HCT116 (cell line): ENCODE results near the gene FBH1. TPM values are rescaled to one million over a fixed set of nuclear protein-coding genes. Genes with fewer than 3 reads are reported as not detected.

Experiments
- ATAC-seq: fragments of 200-7000 bp; cut with Tn5 transposase; 2 replicates; pipeline ENCODE4 v1.9.1; 2020; ENCODE audit warnings: mild to moderate bottlenecking, moderate library complexity
- BruUV-seq: library from RNA; stranded (reverse); fragments of 400-500 nt; replicated peaks from 2 replicates; lab custom pipeline; 2021; lab: Mats Ljungman, UMichigan
- CTCF ChIA-PET: fragments of 300-600 bp; sonication (Branson Sonifier 250); formaldehyde crosslinking; loops from one replicate; lab custom pipeline; 2021; ENCODE audit warnings: antibody characterized with exemption; lab: Charles Lee
- POLR2A ChIA-PET: fragments of 300-600, 350-600 bp; sonication (Branson Sonifier 250); formaldehyde crosslinking; loops from one replicate; lab custom pipeline; 2021; ENCODE audit warnings: antibody characterized with exemption; lab: Charles Lee
- RAD21 ChIA-PET, 2 experiments: fragments of 300-600 bp; sonication (Branson Sonifier 250); formaldehyde crosslinking; loops; one replicate each; lab custom pipeline; 2023; ENCODE audit warnings: low total read pairs in 2 of 2; ENCODE audit not compliant: uncharacterized antibody in 2 of 2, unreplicated experiment in 2 of 2, low non-redundant PET in 1 of 2; lab: Charles Lee
- DNase-seq: peaks from one replicate; pipeline ENCODE4 v3.0.0-alpha.2; 2010; ENCODE audit warnings: low read depth, low spot score
- H2AFZ ChIP-seq: fragments of 200-600 bp; shearing (Covaris generic), sonication (generic); 2 replicates; pipeline ENCODE4 v1.6.1; 2017; ENCODE audit warnings: low read depth, mixed run types, mixed read lengths, antibody characterized with exemption, low read length; ENCODE audit not compliant: poor library complexity, severe bottlenecking
- H3K27ac ChIP-seq: 2 replicates; pipeline ENCODE4 v1.5.1; 2012; ENCODE audit warnings: low read depth, low read length
- H3K27me3 ChIP-seq: fragments of 200-600 bp; sonication (generic); 2 replicates; pipeline ENCODE4 v1.6.1; 2016; ENCODE audit warnings: mixed run types, low read length, mixed read lengths; ENCODE audit not compliant: insufficient read depth
- H3K36me3 ChIP-seq, 2 experiments: fragments of 200-500 bp in 1 of 2; fragments of 200-600 bp in 1 of 2; sonication (Bioruptor generic) in 1 of 2; sonication (generic) in 1 of 2; 2 replicates each; pipeline versions ENCODE4 v1.5.1 to v1.6.1; 2014 to 2016; ENCODE audit warnings: low read length in 2 of 2, inconsistent platforms in 1 of 2, mixed read lengths in 1 of 2, mixed run types in 1 of 2; ENCODE audit not compliant: insufficient read depth in 2 of 2, control insufficient read depth in 1 of 2
- H3K4me1 ChIP-seq, 2 experiments: fragments of 200-600 bp in 1 of 2; sonication (generic) in 1 of 2; 2 replicates each; pipeline versions ENCODE4 v1.5.1 to v1.6.1; 2012 to 2017; ENCODE audit warnings: low read length in 2 of 2, inconsistent platforms in 1 of 2, mild to moderate bottlenecking in 1 of 2, mixed read lengths in 1 of 2, mixed run types in 1 of 2, moderate library complexity in 1 of 2; ENCODE audit not compliant: insufficient read depth in 2 of 2, control insufficient read depth in 1 of 2
- H3K4me2 ChIP-seq: fragments of 200-600 bp; sonication (generic); 2 replicates; pipeline ENCODE4 v1.6.1; 2017; ENCODE audit warnings: mixed run types, low read length, mixed read lengths
- H3K4me3 ChIP-seq, 2 experiments: fragments of 200-600 bp in 1 of 2; sonication (generic) in 1 of 2; replicated peaks in 1 of 2; 2 replicates each; pipeline ENCODE4 v1.5.1; 2011 to 2016; ENCODE audit warnings: low read length in 2 of 2, control low read depth in 1 of 2, low read depth in 1 of 2, mild to moderate bottlenecking in 1 of 2, mixed read lengths in 1 of 2, mixed run types in 1 of 2
- H3K79me2 ChIP-seq: fragments of 200-600 bp; sonication (generic); 2 replicates; pipeline ENCODE4 v1.6.1; 2017; ENCODE audit warnings: mild to moderate bottlenecking, mixed run types, low read length, moderate library complexity, mixed read lengths; ENCODE audit not compliant: insufficient read depth
- H3K9ac ChIP-seq: fragments of 200-600 bp; sonication (generic); 2 replicates; pipeline ENCODE4 v1.6.1; 2016; ENCODE audit warnings: low read length, mixed read lengths
- H3K9me2 ChIP-seq: fragments of 200-600 bp; sonication (generic), shearing (Covaris generic); 2 replicates; pipeline ENCODE4 v1.6.1; 2017; ENCODE audit warnings: mixed run types, mild to moderate bottlenecking, moderate library complexity; ENCODE audit not compliant: insufficient read depth
- H3K9me3 ChIP-seq, 2 experiments: fragments of 200-500 bp in 1 of 2; fragments of 200-600 bp in 1 of 2; sonication (Bioruptor generic) in 1 of 2; sonication (generic) in 1 of 2; 2 replicates each; pipeline ENCODE4 v1.6.1; 2014 to 2017; ENCODE audit warnings: low read length in 2 of 2, mixed read lengths in 2 of 2, inconsistent platforms in 1 of 2, low read depth in 1 of 2, mild to moderate bottlenecking in 1 of 2, mixed run types in 1 of 2, moderate library complexity in 1 of 2; ENCODE audit not compliant: control insufficient read depth in 1 of 2, insufficient read depth in 1 of 2
- H4K20me1 ChIP-seq: fragments of 200-600 bp; sonication (generic), shearing (Covaris generic); 2 replicates; pipeline ENCODE4 v1.6.1; 2017; ENCODE audit warnings: mixed run types, mild to moderate bottlenecking, moderate library complexity; ENCODE audit not compliant: insufficient read depth
- EGR1 ChIP-seq: IDR thresholded peaks from 2 replicates; pipeline ENCODE4 v1.6.1; 2012; ENCODE audit warnings: low read depth
- ELF1 ChIP-seq: IDR thresholded peaks from 2 replicates; pipeline ENCODE4 v1.6.1; 2012; ENCODE audit warnings: low read depth, borderline replicate concordance
- EZH2phosphoT487 ChIP-seq: fragments of 200-600 bp; IDR thresholded peaks from 2 replicates; pipeline ENCODE4 v1.6.1; 2018; ENCODE audit warnings: antibody characterized with exemption, borderline replicate concordance
- POLR2A ChIP-seq: IDR thresholded peaks from 2 replicates; pipeline ENCODE4 v1.7.0; 2011; ENCODE audit warnings: borderline replicate concordance; ENCODE audit not compliant: insufficient read depth, insufficient read length; ENCODE audit errors: extremely low read depth
- POLR2AphosphoS5 ChIP-seq: IDR thresholded peaks from 2 replicates; pipeline ENCODE4 v1.6.1; 2011; ENCODE audit warnings: mild to moderate bottlenecking, low read depth, low read length, moderate library complexity
- SP1 ChIP-seq: IDR thresholded peaks from 2 replicates; pipeline ENCODE4 v1.6.1; 2012; ENCODE audit warnings: low read depth
- SRF ChIP-seq: IDR thresholded peaks from 2 replicates; pipeline ENCODE4 v1.6.1; 2012; ENCODE audit warnings: low read depth
- YY1 ChIP-seq: IDR thresholded peaks from 2 replicates; pipeline ENCODE4 v1.6.1; 2011; ENCODE audit warnings: low read length, low read depth, moderate library complexity, mild to moderate bottlenecking; ENCODE audit not compliant: insufficient replicate concordance; ENCODE audit errors: extremely low read depth
- ZFX ChIP-seq: fragments of 450-650 bp; IDR thresholded peaks from 2 replicates; pipeline ENCODE4 v1.6.1; 2017
- intact Hi-C: fragments of 100-400 bp; cut with micrococcal nuclease; formaldehyde crosslinking; loops from 2 replicates; pipeline ENCODE4 v1.10.0; 2022
- total RNA-seq: library from RNA; stranded (reverse); gene quantifications from one replicate; pipeline ENCODE4 v1.2.1, GENCODE V29; 2021; ENCODE audit not compliant: unreplicated experiment
- TF ChIP-seq, protein P1 (sequence below): IDR thresholded peaks from 2 replicates; pipeline ENCODE4 v1.6.1; 2011; ENCODE audit warnings: mild to moderate bottlenecking, low read length, moderate library complexity; ENCODE audit not compliant: insufficient replicate concordance; ENCODE audit errors: extremely low read depth
- TF ChIP-seq, protein P2 (sequence below): IDR thresholded peaks from 2 replicates; pipeline ENCODE4 v1.6.1; 2012; ENCODE audit warnings: low read depth
- TF ChIP-seq, protein P3 (sequence below): IDR thresholded peaks from 2 replicates; pipeline ENCODE4 v1.6.1; 2012
- TF ChIP-seq, protein P4 (sequence below), 3 experiments: fragments of 200-600 bp in 1 of 3; sonication (generic) in 1 of 3; IDR thresholded peaks in 2 of 3; conservative IDR thresholded peaks in 1 of 3; 2 replicates each; pipeline ENCODE4 v1.5.1; 2012 to 2017; ENCODE audit warnings: low read depth in 2 of 3, low read length in 2 of 3, antibody characterized with exemption in 1 of 3, borderline replicate concordance in 1 of 3, control low read depth in 1 of 3, mild to moderate bottlenecking in 1 of 3, mixed read lengths in 1 of 3, mixed run types in 1 of 3, moderate library complexity in 1 of 3; ENCODE audit not compliant: insufficient read depth in 1 of 3
- TF ChIP-seq, protein P5 (sequence below): IDR thresholded peaks from 2 replicates; pipeline ENCODE4 v1.6.1; 2012

The FBH1 gene
- total RNA-seq, 1 experiment from 2014 or later, result 70.2 TPM

DNA sequence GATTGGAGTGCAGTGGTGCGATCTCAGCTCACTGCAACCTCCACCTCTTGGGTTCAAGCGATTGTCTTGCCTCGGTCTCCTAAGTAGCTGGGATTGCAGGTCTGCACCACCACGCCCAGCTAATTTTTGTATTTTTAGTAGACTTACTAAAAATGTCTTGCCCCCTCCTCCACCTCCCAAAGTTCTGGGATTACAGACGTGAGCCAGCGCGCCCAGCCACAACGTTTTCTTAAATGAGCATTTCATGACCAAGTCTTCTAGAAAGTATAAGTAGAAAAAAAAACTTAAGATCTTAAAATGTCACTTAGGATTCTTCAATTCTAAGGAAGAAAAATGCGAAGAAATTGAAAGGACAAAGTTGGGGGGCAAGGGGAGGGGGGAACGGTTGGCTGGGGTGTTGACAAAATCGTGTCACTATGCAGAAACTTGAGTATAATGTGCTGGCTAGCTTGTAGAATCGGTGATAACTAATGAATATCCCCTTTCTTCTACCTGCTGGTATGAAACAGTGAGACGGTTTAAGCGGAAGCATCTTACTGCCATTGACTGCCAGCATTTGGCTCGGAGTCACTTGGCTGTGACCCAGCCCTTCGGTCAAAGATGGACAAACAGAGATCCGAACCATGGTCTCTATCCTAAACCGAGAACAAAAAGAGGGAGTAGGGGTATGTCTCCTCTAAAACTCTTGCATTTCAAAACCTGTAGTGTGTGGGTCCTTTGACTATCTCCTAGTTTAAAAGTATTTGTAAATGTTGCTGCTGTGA is 12.7 kb downstream of the FBH1 start:
- Histone ChIP-seq H3K27me3 (no peaks in the 10 kb centered on the region), H3K4me1 (no peaks in the 10 kb centered on the region), H3K36me3 (peaks cover 0 to 5% of the 10 kb centered on the region in 2 experiments; a peak in 2 of 4 replicates), H3K4me3 (no peak overlapping the region), H3K79me2 (no peaks in the 10 kb centered on the region; the same call in 1 of the 2 replicates), H3K9me2 (no peaks in the 10 kb centered on the region), H3K4me2 (no peak overlapping the region), H2AFZ (no peak overlapping the region), H3K27ac (no peak overlapping the region), H3K9ac (no peak overlapping the region), H3K9me3 (peaks cover 0 to 3% of the 10 kb centered on the region in 2 experiments; a peak in 1 of 4 replicates), H4K20me1 (no peaks in the 10 kb centered on the region)
- no peak for DNase-seq
- POLR2A ChIA-PET, result interaction anchor here (1.6 kb wide), 1 partner anchor 13 kb away, joined by 4 read pairs; the partner anchor contains the start of genes ANKRD16 and FBH1
- RAD21 ChIA-PET, result no interaction called here
- intact Hi-C loops, result no loop called here
- TF ChIP-seq SRF (no peak), POLR2AphosphoS5 (no peak), EZH2phosphoT487 (no peak), YY1 (no peak), ZFX (no peak), ELF1 (no peak), SP1 (no peak), POLR2A (no peak), EGR1 (no peak)
- TF ChIP-seq, protein P1, sequence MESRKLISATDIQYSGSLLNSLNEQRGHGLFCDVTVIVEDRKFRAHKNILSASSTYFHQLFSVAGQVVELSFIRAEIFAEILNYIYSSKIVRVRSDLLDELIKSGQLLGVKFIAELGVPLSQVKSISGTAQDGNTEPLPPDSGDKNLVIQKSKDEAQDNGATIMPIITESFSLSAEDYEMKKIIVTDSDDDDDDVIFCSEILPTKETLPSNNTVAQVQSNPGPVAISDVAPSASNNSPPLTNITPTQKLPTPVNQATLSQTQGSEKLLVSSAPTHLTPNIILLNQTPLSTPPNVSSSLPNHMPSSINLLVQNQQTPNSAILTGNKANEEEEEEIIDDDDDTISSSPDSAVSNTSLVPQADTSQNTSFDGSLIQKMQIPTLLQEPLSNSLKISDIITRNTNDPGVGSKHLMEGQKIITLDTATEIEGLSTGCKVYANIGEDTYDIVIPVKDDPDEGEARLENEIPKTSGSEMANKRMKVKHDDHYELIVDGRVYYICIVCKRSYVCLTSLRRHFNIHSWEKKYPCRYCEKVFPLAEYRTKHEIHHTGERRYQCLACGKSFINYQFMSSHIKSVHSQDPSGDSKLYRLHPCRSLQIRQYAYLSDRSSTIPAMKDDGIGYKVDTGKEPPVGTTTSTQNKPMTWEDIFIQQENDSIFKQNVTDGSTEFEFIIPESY, result no peak
- TF ChIP-seq, protein P2, sequence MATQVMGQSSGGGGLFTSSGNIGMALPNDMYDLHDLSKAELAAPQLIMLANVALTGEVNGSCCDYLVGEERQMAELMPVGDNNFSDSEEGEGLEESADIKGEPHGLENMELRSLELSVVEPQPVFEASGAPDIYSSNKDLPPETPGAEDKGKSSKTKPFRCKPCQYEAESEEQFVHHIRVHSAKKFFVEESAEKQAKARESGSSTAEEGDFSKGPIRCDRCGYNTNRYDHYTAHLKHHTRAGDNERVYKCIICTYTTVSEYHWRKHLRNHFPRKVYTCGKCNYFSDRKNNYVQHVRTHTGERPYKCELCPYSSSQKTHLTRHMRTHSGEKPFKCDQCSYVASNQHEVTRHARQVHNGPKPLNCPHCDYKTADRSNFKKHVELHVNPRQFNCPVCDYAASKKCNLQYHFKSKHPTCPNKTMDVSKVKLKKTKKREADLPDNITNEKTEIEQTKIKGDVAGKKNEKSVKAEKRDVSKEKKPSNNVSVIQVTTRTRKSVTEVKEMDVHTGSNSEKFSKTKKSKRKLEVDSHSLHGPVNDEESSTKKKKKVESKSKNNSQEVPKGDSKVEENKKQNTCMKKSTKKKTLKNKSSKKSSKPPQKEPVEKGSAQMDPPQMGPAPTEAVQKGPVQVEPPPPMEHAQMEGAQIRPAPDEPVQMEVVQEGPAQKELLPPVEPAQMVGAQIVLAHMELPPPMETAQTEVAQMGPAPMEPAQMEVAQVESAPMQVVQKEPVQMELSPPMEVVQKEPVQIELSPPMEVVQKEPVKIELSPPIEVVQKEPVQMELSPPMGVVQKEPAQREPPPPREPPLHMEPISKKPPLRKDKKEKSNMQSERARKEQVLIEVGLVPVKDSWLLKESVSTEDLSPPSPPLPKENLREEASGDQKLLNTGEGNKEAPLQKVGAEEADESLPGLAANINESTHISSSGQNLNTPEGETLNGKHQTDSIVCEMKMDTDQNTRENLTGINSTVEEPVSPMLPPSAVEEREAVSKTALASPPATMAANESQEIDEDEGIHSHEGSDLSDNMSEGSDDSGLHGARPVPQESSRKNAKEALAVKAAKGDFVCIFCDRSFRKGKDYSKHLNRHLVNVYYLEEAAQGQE, result no peak
- TF ChIP-seq, protein P3, sequence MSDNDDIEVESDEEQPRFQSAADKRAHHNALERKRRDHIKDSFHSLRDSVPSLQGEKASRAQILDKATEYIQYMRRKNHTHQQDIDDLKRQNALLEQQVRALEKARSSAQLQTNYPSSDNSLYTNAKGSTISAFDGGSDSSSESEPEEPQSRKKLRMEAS, result no peak
- TF ChIP-seq, protein P4, sequence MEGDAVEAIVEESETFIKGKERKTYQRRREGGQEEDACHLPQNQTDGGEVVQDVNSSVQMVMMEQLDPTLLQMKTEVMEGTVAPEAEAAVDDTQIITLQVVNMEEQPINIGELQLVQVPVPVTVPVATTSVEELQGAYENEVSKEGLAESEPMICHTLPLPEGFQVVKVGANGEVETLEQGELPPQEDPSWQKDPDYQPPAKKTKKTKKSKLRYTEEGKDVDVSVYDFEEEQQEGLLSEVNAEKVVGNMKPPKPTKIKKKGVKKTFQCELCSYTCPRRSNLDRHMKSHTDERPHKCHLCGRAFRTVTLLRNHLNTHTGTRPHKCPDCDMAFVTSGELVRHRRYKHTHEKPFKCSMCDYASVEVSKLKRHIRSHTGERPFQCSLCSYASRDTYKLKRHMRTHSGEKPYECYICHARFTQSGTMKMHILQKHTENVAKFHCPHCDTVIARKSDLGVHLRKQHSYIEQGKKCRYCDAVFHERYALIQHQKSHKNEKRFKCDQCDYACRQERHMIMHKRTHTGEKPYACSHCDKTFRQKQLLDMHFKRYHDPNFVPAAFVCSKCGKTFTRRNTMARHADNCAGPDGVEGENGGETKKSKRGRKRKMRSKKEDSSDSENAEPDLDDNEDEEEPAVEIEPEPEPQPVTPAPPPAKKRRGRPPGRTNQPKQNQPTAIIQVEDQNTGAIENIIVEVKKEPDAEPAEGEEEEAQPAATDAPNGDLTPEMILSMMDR (IDR thresholded peaks at IDR 0.05 in 2 of 3, conservative IDR thresholded peaks at IDR 0.05 in 1 of 3; ENCODE audit: borderline replicate concordance in 1 of 3, insufficient read depth in 1 of 3, low read depth in 2 of 3, low read length in 2 of 3), result no peak
- TF ChIP-seq, protein P5, sequence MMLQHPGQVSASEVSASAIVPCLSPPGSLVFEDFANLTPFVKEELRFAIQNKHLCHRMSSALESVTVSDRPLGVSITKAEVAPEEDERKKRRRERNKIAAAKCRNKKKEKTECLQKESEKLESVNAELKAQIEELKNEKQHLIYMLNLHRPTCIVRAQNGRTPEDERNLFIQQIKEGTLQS, result no peak
- no peak for ATAC-seq
- no TSS peak for BruUV-seq
- CTCF ChIA-PET, result no interaction called here
